ENCODE results near the gene METTL2B. TPM values are rescaled to one million over a fixed set of nuclear protein-coding genes. Genes with fewer than 3 reads are reported as not detected.
A peak's percentile ranks its signal among the peaks of the same experiment; 100 is the strongest.
"Not testable (repeated sequence)": the region's sequence is repeated elsewhere in the genome, so short reads cannot be mapped to it uniquely, and the experiment has no call there.

The METTL2B gene
- total and polyA plus RNA-seq, 8 donors = 7.8 to 21.5 (median 12.4) TPM

DNA sequence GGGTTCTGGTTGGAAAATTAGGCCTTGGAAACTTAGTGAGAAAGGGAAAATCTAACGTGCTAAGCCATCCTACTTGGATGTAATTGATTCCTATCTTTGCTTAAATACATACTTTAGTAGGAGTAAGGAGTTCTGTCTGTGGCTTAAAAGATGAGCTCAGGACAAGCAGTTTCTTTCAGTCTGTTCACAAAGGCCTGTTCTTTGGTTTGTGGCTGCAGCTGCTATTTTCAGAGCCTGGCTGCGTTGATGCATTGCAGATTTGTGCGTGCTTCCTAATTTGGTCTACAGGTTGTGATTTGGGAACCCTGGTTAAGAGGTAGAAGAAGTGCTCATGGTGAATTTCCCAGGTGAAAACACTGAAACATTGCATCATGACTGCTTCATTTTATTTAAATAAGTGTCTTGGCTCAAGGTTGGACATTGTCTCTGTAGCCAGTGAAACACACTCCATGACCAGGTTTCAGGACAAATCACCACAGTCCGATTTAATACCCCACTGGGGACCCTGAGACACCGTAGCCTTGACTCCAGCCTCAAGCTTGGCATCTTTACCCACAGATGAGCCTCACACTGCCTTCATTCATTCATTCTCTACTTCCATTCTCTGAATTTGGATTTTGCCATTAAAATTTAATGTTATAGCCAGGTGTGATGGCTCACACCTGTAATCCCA, 30.9 kb downstream of the METTL2B start:
- peaks cover 0 to 19% (median 9%) of the 10 kb centered on the region in 4 donors for H3K36me3 ChIP-seq
- intact Hi-C loops (cut with DNase I; ENCODE audit: low total_unique reads); H3K27me3 ChIP-seq; DNase-seq; H3K4me1 ChIP-seq; H3K9me3 ChIP-seq; H3K4me3 ChIP-seq: not testable (repeated sequence)
- WGBS, 5 donors = 82 to 94% (median 89%) methylated on average over 5 of the region's 5 CpGs
- peak overlapping the region in 1 of 5 donors; percentile 32 for H3K27ac ChIP-seq

DNA sequence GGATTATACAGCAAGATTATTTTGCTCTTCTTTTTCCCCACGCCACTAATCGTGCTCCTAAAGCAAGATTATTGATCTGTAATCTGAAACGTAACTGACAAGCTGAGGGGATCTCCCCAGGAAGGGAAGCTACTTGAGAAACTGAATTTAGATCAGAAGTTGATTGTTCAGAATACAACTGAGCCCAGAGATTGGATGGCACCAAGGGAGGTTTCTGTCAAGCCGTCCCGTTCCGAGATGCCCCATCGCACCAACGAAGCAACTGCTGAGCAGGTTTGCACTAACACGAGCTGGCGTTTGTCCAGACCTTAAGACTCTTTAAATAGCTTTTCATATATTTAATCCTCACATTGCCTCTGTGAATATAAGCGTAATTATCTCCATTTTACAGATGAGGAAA, 35.1 kb downstream of the METTL2B start:
- H3K27ac ChIP-seq; H3K4me3 ChIP-seq; intact Hi-C loops (cut with DNase I; ENCODE audit: low total_unique reads); H3K4me1 ChIP-seq; DNase-seq; H3K9me3 ChIP-seq; H3K27me3 ChIP-seq; H3K36me3 ChIP-seq: not testable (repeated sequence)
- WGBS, 5 donors = 62 to 76% (median 70%) methylated on average over 11 of the region's 11 CpGs

DNA sequence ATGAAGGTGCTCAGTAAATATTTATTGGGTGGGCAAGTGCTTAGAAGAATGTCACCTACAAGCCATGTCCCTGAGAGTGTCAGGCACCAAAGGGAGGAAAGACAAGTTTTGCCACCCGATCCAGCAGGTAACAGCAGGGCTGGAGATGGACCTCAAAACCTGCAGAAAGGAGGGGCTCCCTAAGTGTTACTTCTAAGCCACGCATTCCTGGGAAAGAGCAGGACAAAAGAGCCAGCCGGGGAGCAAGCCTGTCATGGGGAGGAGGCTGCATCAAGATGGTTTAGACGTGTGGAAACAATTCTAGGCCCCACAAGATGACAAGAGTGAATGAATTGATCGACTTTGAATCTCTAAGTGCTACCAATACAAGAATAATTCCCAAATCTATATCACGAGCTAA, 38.7 kb downstream of the METTL2B start:
- H3K27me3 ChIP-seq = not testable (repeated sequence)

GRCh38 chr7:128517023-128517422, 40.5 kb downstream of the METTL2B start:
- intact Hi-C loops (cut with DNase I; ENCODE audit: low total_unique reads); H3K9me3 ChIP-seq; H3K4me1 ChIP-seq; H3K36me3 ChIP-seq; DNase-seq; H3K4me3 ChIP-seq; H3K27ac ChIP-seq; H3K27me3 ChIP-seq: not testable (repeated sequence)
- 46 to 76% (median 67%) methylated on average over 5 of the region's 5 CpGs for WGBS, 5 donors

More for the DNA sequence above, 38.7 kb downstream of the METTL2B start:
- H3K9me3 ChIP-seq; H3K4me3 ChIP-seq; H3K36me3 ChIP-seq; H3K4me1 ChIP-seq; intact Hi-C loops (cut with DNase I; ENCODE audit: low total_unique reads); H3K27ac ChIP-seq; DNase-seq: not testable (repeated sequence)
- 53 to 63% (median 60%) methylated on average over 6 of the region's 6 CpGs for WGBS, 5 donors

GRCh38 chr7:128523226-128523931, 46.8 kb downstream of the METTL2B start:
- H3K9me3 ChIP-seq; H3K36me3 ChIP-seq; H3K27me3 ChIP-seq; intact Hi-C loops (cut with DNase I; ENCODE audit: low total_unique reads); H3K4me3 ChIP-seq: not testable (repeated sequence)
- Histone ChIP-seq H3K27ac (peak overlapping the region in 1 of 5 donors; percentile 20), H3K4me1 (peaks cover 0 to 21% (median 10%) of the 10 kb centered on the region in 4 donors)
- WGBS, 5 donors = 25 to 48% (median 28%) methylated on average over 4 to 5 of the region's 7 CpGs
- DNase-seq = peak; percentile 80 to 84

DNA sequence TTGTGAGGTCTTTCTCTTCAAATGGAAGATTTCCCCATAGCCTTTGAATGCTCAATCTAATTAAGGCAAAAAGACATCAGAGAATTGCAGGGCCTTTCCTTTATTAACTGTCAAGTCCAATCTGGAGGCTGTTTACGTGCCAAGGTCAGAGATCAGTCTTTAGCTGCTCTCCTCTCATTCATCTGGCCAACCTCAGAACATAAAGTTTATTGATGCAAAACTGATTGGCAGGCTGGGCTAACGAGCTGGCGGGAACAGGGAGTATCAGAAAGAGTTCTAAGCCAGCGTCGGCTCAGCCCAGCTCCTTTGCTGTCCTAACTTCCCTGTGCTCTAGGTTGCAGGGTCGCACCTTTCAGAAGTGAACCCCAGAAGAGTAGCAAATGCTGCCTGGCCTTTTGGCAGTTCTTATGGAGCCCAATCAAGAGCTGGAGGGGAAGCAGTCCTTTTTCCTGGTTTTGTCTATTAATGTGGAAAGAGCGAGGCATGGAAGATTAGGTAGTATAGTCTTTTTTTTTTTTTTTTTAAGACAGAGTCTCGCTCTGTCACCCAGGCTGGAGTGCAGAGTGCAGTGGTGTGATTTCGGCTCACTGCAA, 47.5 kb downstream of the METTL2B start:
- H3K27ac ChIP-seq; DNase-seq; H3K4me3 ChIP-seq; H3K36me3 ChIP-seq; H3K9me3 ChIP-seq; intact Hi-C loops (cut with DNase I; ENCODE audit: low total_unique reads); H3K27me3 ChIP-seq: not testable (repeated sequence)
- 32 to 57% (median 52%) methylated on average over 7 to 9 of the region's 9 CpGs for WGBS, 5 donors
- H3K4me1 ChIP-seq = peaks cover 0 to 21% (median 10%) of the 10 kb centered on the region in 4 donors

GRCh38 chr7:128525584-128525983, 49.0 kb downstream of the METTL2B start:
- H3K36me3 ChIP-seq; H3K4me3 ChIP-seq; H3K27ac ChIP-seq; H3K9me3 ChIP-seq; DNase-seq; intact Hi-C loops (cut with DNase I; ENCODE audit: low total_unique reads); H3K27me3 ChIP-seq: not testable (repeated sequence)
- WGBS, 5 donors = 75 to 86% (median 75%) methylated on average over 4 of the region's 4 CpGs
- H3K4me1 ChIP-seq = peaks cover 0 to 35% (median 18%) of the 10 kb centered on the region in 4 donors

DNA sequence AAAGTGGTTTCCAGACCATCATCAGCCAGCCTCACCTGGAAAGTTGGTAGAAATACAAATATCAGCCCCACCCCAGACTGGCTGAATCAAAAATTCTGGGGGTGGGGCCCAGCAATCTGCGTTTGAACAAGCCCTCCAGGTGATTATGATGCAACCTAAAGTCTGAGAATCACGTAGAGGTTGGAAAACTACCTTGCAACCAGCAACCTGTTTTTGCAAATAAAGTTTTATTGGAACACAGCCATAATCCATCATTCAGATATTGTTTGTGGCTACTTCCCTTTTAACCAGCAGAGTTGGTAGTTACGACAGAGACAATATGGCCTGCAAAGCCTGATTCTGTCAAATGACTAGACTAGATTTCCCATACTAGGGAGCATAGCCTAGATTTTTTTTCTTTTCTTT, 49.5 kb downstream of the METTL2B start:
- WGBS, 5 donors = 55 to 75% (median 64%) methylated on average over 3 of the region's 3 CpGs
- peaks cover 0 to 35% (median 18%) of the 10 kb centered on the region in 4 donors for H3K4me1 ChIP-seq
- H3K4me3 ChIP-seq; H3K27ac ChIP-seq; H3K9me3 ChIP-seq; DNase-seq; H3K27me3 ChIP-seq; intact Hi-C loops (cut with DNase I; ENCODE audit: low total_unique reads); H3K36me3 ChIP-seq: not testable (repeated sequence)

- WGBS, 5 donors = 93 to 95% (median 94%) methylated on average over 15 to 16 of the region's 16 CpGs
- intact Hi-C loops (cut with DNase I; ENCODE audit: low total_unique reads); H3K9me3 ChIP-seq; DNase-seq; H3K27ac ChIP-seq; H3K36me3 ChIP-seq; H3K4me3 ChIP-seq; H3K27me3 ChIP-seq: not testable (repeated sequence)
- peaks cover 7 to 34% (median 18%) of the 10 kb centered on the region in 4 donors for H3K4me1 ChIP-seq
Measured at GRCh38 chr7:128529191-128529590, 52.6 kb downstream of the METTL2B start.

- intact Hi-C loops (cut with DNase I; ENCODE audit: low total_unique reads); H3K27me3 ChIP-seq; H3K9me3 ChIP-seq: not testable (repeated sequence)
- WGBS, 5 donors = 4 to 14% (median 6%) methylated on average over 6 to 49 of the region's 50 CpGs
- H3K36me3 ChIP-seq = peaks cover 0 to 16% (median 6%) of the 10 kb centered on the region in 4 donors
- peaks cover 7 to 41% (median 20%) of the 10 kb centered on the region in 4 donors for H3K4me1 ChIP-seq
- H3K4me3 ChIP-seq = peak overlapping the region; percentile 67 to 92 (median 78)
- DNase-seq = peak; percentile 26 to 65
- H3K27ac ChIP-seq = peak overlapping the region; percentile 97 to 100 (median 98)
Measured at GRCh38 chr7:128530121-128530854, 53.7 kb downstream of the METTL2B start.
